H9 (cell line): ENCODE measurements around the gene MED27. TPM values are rescaled to one million over a fixed set of nuclear protein-coding genes. Genes with fewer than 3 reads are reported as not detected.

Source experiments
- DNase-seq: peaks from one replicate; pipeline ENCODE4 v3.0.0-alpha.2; 2017
- H2AFZ ChIP-seq: one replicate; pipeline ENCODE4 v1.6.1; 2013; ENCODE audit warnings: mild to moderate bottlenecking, low read length, control low read depth, moderate library complexity
- H2AK5ac ChIP-seq: 2 replicates; pipeline ENCODE4 v1.6.1; 2013; ENCODE audit warnings: low read length, control low read depth, mixed read lengths; ENCODE audit not compliant: insufficient read length
- H2BK120ac ChIP-seq: one replicate; pipeline ENCODE4 v1.6.1; 2013; ENCODE audit warnings: low read depth, mild to moderate bottlenecking, low read length, control low read depth, inconsistent platforms; ENCODE audit not compliant: poor library complexity, severe bottlenecking
- H2BK12ac ChIP-seq: 2 replicates; pipeline ENCODE4 v1.6.1; 2013; ENCODE audit warnings: low read length, control low read depth, mixed read lengths, low read depth; ENCODE audit not compliant: insufficient read length
- H2BK15ac ChIP-seq: 2 replicates; pipeline ENCODE4 v1.6.1; 2013; ENCODE audit warnings: low read depth, low read length, control low read depth
- H2BK20ac ChIP-seq: one replicate; pipeline ENCODE4 v1.6.1; 2013; ENCODE audit warnings: low read depth, mild to moderate bottlenecking, low read length, control low read depth, inconsistent platforms; ENCODE audit not compliant: poor library complexity, severe bottlenecking
- H2BK5ac ChIP-seq: 2 replicates; pipeline ENCODE4 v1.6.1; 2013; ENCODE audit warnings: low read length, control low read depth, mixed read lengths; ENCODE audit not compliant: insufficient read length
- H3K14ac ChIP-seq: 2 replicates; pipeline ENCODE4 v1.6.1; 2013; ENCODE audit warnings: low read length, control low read depth; ENCODE audit not compliant: insufficient read depth
- H3K18ac ChIP-seq: 2 replicates; pipeline ENCODE4 v1.6.1; 2013; ENCODE audit warnings: low read depth, mild to moderate bottlenecking, mixed read lengths, low read length, control low read depth; ENCODE audit not compliant: insufficient read length
- H3K23ac ChIP-seq: 2 replicates; pipeline ENCODE4 v1.6.1; 2013; ENCODE audit warnings: low read length, control low read depth, mixed read lengths, low read depth; ENCODE audit not compliant: insufficient read length
- H3K23me2 ChIP-seq: 2 replicates; pipeline ENCODE4 v1.6.1; 2013; ENCODE audit warnings: low read depth, mild to moderate bottlenecking, mixed read lengths, low read length, control low read depth; ENCODE audit not compliant: insufficient read length, poor library complexity, severe bottlenecking
- H3K27ac ChIP-seq: 2 replicates; pipeline ENCODE4 v1.5.1; 2013; ENCODE audit warnings: low read length, control low read depth, mixed read lengths, low read depth; ENCODE audit not compliant: insufficient read length
- H3K27me3 ChIP-seq: 2 replicates; pipeline ENCODE4 v1.6.1; 2013; ENCODE audit warnings: low read length, control low read depth, inconsistent platforms; ENCODE audit not compliant: insufficient read depth
- H3K4ac ChIP-seq: 2 replicates; pipeline ENCODE4 v1.6.1; 2013; ENCODE audit warnings: low read depth, mild to moderate bottlenecking, control low read depth, inconsistent platforms, low read length, moderate library complexity
- H3K4me1 ChIP-seq: 2 replicates; pipeline ENCODE4 v1.6.1; 2013; ENCODE audit warnings: low read length, control low read depth, inconsistent platforms; ENCODE audit not compliant: insufficient read depth
- H3K4me2 ChIP-seq: 2 replicates; pipeline ENCODE4 v1.6.1; 2013; ENCODE audit warnings: low read length, control low read depth, mixed read lengths; ENCODE audit not compliant: insufficient read length, insufficient read depth
- H3K56ac ChIP-seq: 2 replicates; pipeline ENCODE4 v1.6.1; 2013; ENCODE audit warnings: low read depth, mild to moderate bottlenecking, mixed read lengths, low read length, control low read depth; ENCODE audit not compliant: insufficient read length
- H3K79me1 ChIP-seq: 2 replicates; pipeline ENCODE4 v1.6.1; 2013; ENCODE audit warnings: low read depth, mild to moderate bottlenecking, moderate library complexity, low read length, control low read depth, inconsistent platforms; ENCODE audit not compliant: insufficient read depth, poor library complexity, severe bottlenecking
- H3K79me2 ChIP-seq: 2 replicates; pipeline ENCODE4 v1.6.1; 2013; ENCODE audit warnings: low read length, control low read depth, inconsistent platforms; ENCODE audit not compliant: insufficient read depth
- H3K9ac ChIP-seq: 2 replicates; pipeline ENCODE4 v1.6.1; 2013; ENCODE audit warnings: low read length, control low read depth, mixed read lengths; ENCODE audit not compliant: insufficient read length; ENCODE audit errors: extremely low read depth
- H3K9me3 ChIP-seq: one replicate; pipeline ENCODE4 v1.6.1; 2013; ENCODE audit warnings: low read depth, low read length, inconsistent platforms; ENCODE audit not compliant: control insufficient read depth
- H3T11ph ChIP-seq: one replicate; pipeline ENCODE4 v1.6.1; 2013; ENCODE audit warnings: mild to moderate bottlenecking, low read length, control low read depth, inconsistent platforms
- H4K20me1 ChIP-seq: one replicate; pipeline ENCODE4 v1.6.1; 2013; ENCODE audit not compliant: control insufficient read depth, insufficient read length, insufficient read depth
- H4K5ac ChIP-seq: 2 replicates; pipeline ENCODE4 v1.6.1; 2013; ENCODE audit warnings: low read depth, mild to moderate bottlenecking, mixed read lengths, low read length, control low read depth; ENCODE audit not compliant: insufficient read length
- H4K8ac ChIP-seq: replicated peaks from 2 replicates; pipeline ENCODE4 v1.6.1; 2013; ENCODE audit warnings: low read length, control low read depth, mixed read lengths, low read depth; ENCODE audit not compliant: insufficient read length
- H4K91ac ChIP-seq: 2 replicates; pipeline ENCODE4 v1.6.1; 2013; ENCODE audit warnings: low read depth, mild to moderate bottlenecking, moderate library complexity, mixed read lengths, low read length, control low read depth; ENCODE audit not compliant: insufficient read length
- H3K27ac Mint-ChIP-seq, 3 experiments: 2 replicates in 2 of 3; 3 replicates in 1 of 3; pipeline ENCODE4 v1.8.0; 2020 to 2021; ENCODE audit warnings: mixed read lengths in 3 of 3, mild to moderate bottlenecking in 1 of 3, moderate library complexity in 1 of 3
- H3K27me3 Mint-ChIP-seq: 2 replicates; pipeline ENCODE4 v1.8.0; 2021; ENCODE audit warnings: low read depth, mild to moderate bottlenecking, moderate library complexity, mixed read lengths
- H3K36me3 Mint-ChIP-seq, 3 experiments: 2 replicates in 2 of 3; 3 replicates in 1 of 3; pipeline ENCODE4 v1.8.0; 2020 to 2021; ENCODE audit warnings: low read depth in 3 of 3, mixed read lengths in 3 of 3; ENCODE audit not compliant: insufficient read depth in 1 of 3
- H3K4me1 Mint-ChIP-seq, 2 experiments: 2 replicates each; pipeline ENCODE4 v1.8.0; 2020; ENCODE audit warnings: mixed read lengths in 2 of 2
- H3K4me3 Mint-ChIP-seq, 2 experiments: 2 replicates in 1 of 2; 3 replicates in 1 of 2; pipeline ENCODE4 v1.8.0; 2020 to 2021; ENCODE audit warnings: mild to moderate bottlenecking in 2 of 2, mixed read lengths in 2 of 2, moderate library complexity in 1 of 2
- H3K9me3 Mint-ChIP-seq, 2 experiments: 2 replicates in 1 of 2; 3 replicates in 1 of 2; pipeline ENCODE4 v1.8.0; 2020; ENCODE audit warnings: mild to moderate bottlenecking in 2 of 2, mixed read lengths in 2 of 2, moderate library complexity in 1 of 2
- CTCF ChIP-seq: fragments of 200-600 bp; sonication (generic); conservative IDR thresholded peaks from 3 replicates; pipeline ENCODE4 v1.8.0; 2021; ENCODE audit warnings: antibody characterized with exemption, mild to moderate bottlenecking
- WGBS: extraction: QIAGEN DNeasy Blood & Tissue Kit; methylation state at CpG from one replicate; pipeline ENCODE4 v1.1.7; 2013; ENCODE audit warnings: missing lambda C conversion rate, low lambda C conversion rate, mixed read lengths; ENCODE audit not compliant: insufficient read length; ENCODE audit errors: extremely low coverage; 5-methylcytosine and 5-hydroxymethylcytosine counted together
- total RNA-seq: library from RNA; stranded (reverse); gene quantifications from 2 replicates; pipeline ENCODE4 v1.2.1, GENCODE V29; 2021

The MED27 gene
- total RNA-seq, 1 experiment from 2014 or later = 33.5 TPM

- Histone ChIP-seq H3T11ph (no peak overlapping the region), H3K14ac (no peak overlapping the region), H2BK15ac (no peak overlapping the region), H3K9ac (no peak overlapping the region), H3K79me2 (peaks cover 2% of the 10 kb centered on the region; the same call in 1 of the 2 replicates), H3K56ac (no peak overlapping the region), H3K9me3 (no peaks in the 10 kb centered on the region), H3K23me2 (no peaks in the 10 kb centered on the region), H3K4me2 (no peak overlapping the region), H4K91ac (no peak overlapping the region), H3K23ac (no peak overlapping the region), H4K8ac (no peak overlapping the region), H3K18ac (no peak overlapping the region), H2BK20ac (no peak overlapping the region), H3K79me1 (peaks cover 4% of the 10 kb centered on the region), H2BK12ac (no peak overlapping the region), H2AFZ (no peak overlapping the region), H4K5ac (no peak overlapping the region), H3K4ac (no peak overlapping the region), H3K27ac (no peak overlapping the region), H2BK120ac (no peak overlapping the region), H4K20me1 (no peaks in the 10 kb centered on the region), H2AK5ac (no peak overlapping the region), H3K4me1 (no peaks in the 10 kb centered on the region), H3K27me3 (no peaks in the 10 kb centered on the region), H2BK5ac (no peak overlapping the region)
- Mint-ChIP-seq H3K27ac (no peak overlapping the region), H3K4me3 (no peak overlapping the region), H3K36me3 (no peaks in the 10 kb centered on the region), H3K9me3 (no peaks in the 10 kb centered on the region), H3K27me3 (no peaks in the 10 kb centered on the region), H3K4me1 (no peaks in the 10 kb centered on the region)
- WGBS = no CpG with 5 or more reads among the region's 3 CpGs
- TF ChIP-seq CTCF = no peak
- no peak for DNase-seq
Observed at GRCh38 chr9:132043708-132044107, 36.0 kb downstream of the MED27 start.
